Tibial nerve (tissue), 4 donors: ENCODE data around the gene COQ4.

Experiments used
- CTCF ChIP-seq, 5 experiments: fragments of 200-600 bp in 3 of 5; fragments of 450-650 bp in 2 of 5; sonication (generic) in 3 of 5; IDR thresholded peaks; one replicate each; pipeline ENCODE4 v1.5.1; 2016 to 2019; ENCODE audit warnings: antibody characterized with exemption in 5 of 5, mild to moderate bottlenecking in 3 of 5, moderate library complexity in 2 of 5
- EP300 ChIP-seq, 2 donors: sonication (generic); formaldehyde crosslinking; IDR thresholded peaks; one replicate each; pipeline ENCODE4 v1.6.1; 2017; ENCODE audit warnings: antibody characterized with exemption in 2 of 2, mild to moderate bottlenecking in 1 of 2
- POLR2A ChIP-seq, 2 donors: fragments of 450-650 bp; IDR thresholded peaks; one replicate each; pipeline ENCODE4 v1.6.1; 2017; ENCODE audit warnings: antibody characterized with exemption in 2 of 2, mild to moderate bottlenecking in 2 of 2, moderate library complexity in 2 of 2

- TF ChIP-seq CTCF (IDR thresholded peaks at IDR 0.05) (no peak), EP300 (IDR thresholded peaks at IDR 0.05) (no peak), POLR2A (IDR thresholded peaks at IDR 0.05) (no peak)
Measured at GRCh38 chr9:128316421-128316820, 6.2 kb upstream of the COQ4 start.
